RWPE1 (cell line): ENCODE measurements around the gene VAPB.

Experiments used
- CTCF ChIA-PET: fragments of 350-600 bp; sonication (Branson Sonifier 250); formaldehyde crosslinking; extraction: SDS; loops from one replicate; lab custom pipeline; 2021; lab: Yijun Ruan, JAX
- POLR2A ChIA-PET: fragments of 400-600 bp; formaldehyde crosslinking; extraction: SDS; loops from one replicate; lab custom pipeline; 2020; ENCODE audit warnings: antibody characterized with exemption; ENCODE audit not compliant: low non-redundant PET; lab: Yijun Ruan, JAX
- DNase-seq: peaks from one replicate; pipeline ENCODE4 v3.0.0; 2012; ENCODE audit warnings: low spot score
- H3K27ac ChIP-seq: fragments of 450-650 bp; 2 replicates; pipeline ENCODE4 v1.5.1; 2017
- CTCF ChIP-seq: fragments of 450-650 bp; conservative IDR thresholded peaks from 2 replicates; pipeline ENCODE4 v1.5.1; 2017; ENCODE audit warnings: low read depth, mild to moderate bottlenecking

VAPB gene

GRCh38 chr20:58485393-58485792 is 96.4 kb downstream of the VAPB start:
- no peak overlapping the region for H3K27ac ChIP-seq
- CTCF ChIA-PET: no interaction called here
- TF ChIP-seq CTCF: no peak
- no peak for DNase-seq
- POLR2A ChIA-PET: no interaction called here

- ChIA-PET POLR2A (no interaction called here), CTCF (interaction anchor here (0.6 kb wide), 1 partner anchor 14 kb away, joined by 3 read pairs; no protein-coding TSS in a partner anchor)
- DNase-seq: no peak
- H3K27ac ChIP-seq: no peak overlapping the region
- TF ChIP-seq CTCF: no peak
Measured at GRCh38 chr20:58486207-58486606, 97.2 kb downstream of the VAPB start.

GRCh38 chr20:58492074-58492718 is 103.2 kb downstream of the VAPB start:
- DNase-seq: no peak
- POLR2A ChIA-PET: no interaction called here
- CTCF ChIA-PET: interaction anchor here (0.7 kb wide), 1 partner anchor 242 kb away, joined by 6 read pairs; no protein-coding TSS in a partner anchor
- no peak overlapping the region for H3K27ac ChIP-seq
- TF ChIP-seq CTCF: no peak

GRCh38 chr20:58492795-58493524 is 103.9 kb downstream of the VAPB start:
- ChIA-PET CTCF (interaction anchor here (0.6 kb wide), 2 partner anchors 327 to 980 kb away, joined by 3 to 4 read pairs; no protein-coding TSS in a partner anchor), POLR2A (no interaction called here)
- no peak overlapping the region for H3K27ac ChIP-seq
- no peak for DNase-seq
- no peak for TF ChIP-seq CTCF

- H3K27ac ChIP-seq: no peak overlapping the region
- ChIA-PET POLR2A (no interaction called here), CTCF (no interaction called here)
- TF ChIP-seq CTCF: no peak
- no peak for DNase-seq
Measured at GRCh38 chr20:58494923-58495622, 106.0 kb downstream of the VAPB start.

- ChIA-PET CTCF (no interaction called here), POLR2A (no interaction called here)
- H3K27ac ChIP-seq: no peak overlapping the region
- TF ChIP-seq CTCF: no peak
- DNase-seq: no peak
Measured at GRCh38 chr20:58495623-58496428, 106.8 kb downstream of the VAPB start.
